Suppressor macrophage treated with lipopolysaccharide for 1 hour (primary cell): ENCODE measurements around the gene NRGN.
A peak's percentile ranks its signal among the peaks of the same experiment; 100 is the strongest.

Source experiments
- DNase-seq, 3 donors: peaks; one replicate each; pipeline ENCODE4 v3.0.0-alpha.2; 2020 to 2022

NRGN gene

GRCh38 chr11:124739479-124740276 lies at the start of gene NRGN:
Gene NRGN (plus strand): TSS chr11:124739942. CDS start chr11:124740085, 143 bp downstream.
- DNase-seq = peak; percentile 88 to 94 (median 88)

- no peak for DNase-seq
These were observed 46.6 kb upstream of the NRGN start for GRCh38 chr11:124693142-124693541.

- no peak for DNase-seq
These were observed 40.2 kb upstream of the NRGN start for GRCh38 chr11:124699547-124699946.

GRCh38 chr11:124700028-124700427 lies 39.7 kb upstream of the NRGN start:
- no peak for DNase-seq

DNA sequence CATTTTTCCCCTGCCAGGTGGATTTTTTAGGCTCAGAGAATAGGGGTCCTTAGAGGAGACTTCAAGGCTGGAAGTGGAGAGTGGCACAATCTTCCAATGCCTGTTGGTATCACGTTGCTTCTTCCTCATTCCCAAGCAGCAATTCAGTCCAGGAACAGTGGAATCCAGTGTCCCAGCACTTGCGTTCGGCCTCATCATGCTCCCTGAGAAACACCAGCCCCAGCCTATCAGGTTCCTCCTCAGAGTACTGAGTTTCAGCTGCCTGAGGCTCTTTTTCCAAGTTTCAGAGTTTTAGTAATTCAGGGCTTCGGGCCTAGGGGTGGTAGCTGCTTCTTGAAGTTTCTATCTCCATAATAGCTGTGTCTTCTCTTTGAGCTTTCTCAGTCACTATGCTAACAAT lies 31.9 kb upstream of the NRGN start:
- DNase-seq = no peak

- no peak for DNase-seq
These were observed 27.4 kb upstream of the NRGN start for GRCh38 chr11:124712392-124712791.

- no peak for DNase-seq
These were observed 23.2 kb upstream of the NRGN start for GRCh38 chr11:124716591-124716990.

GRCh38 chr11:124717421-124717785 lies 22.3 kb upstream of the NRGN start:
- DNase-seq = no peak

GRCh38 chr11:124717786-124718651 lies 21.7 kb upstream of the NRGN start:
- no peak for DNase-seq

DNA sequence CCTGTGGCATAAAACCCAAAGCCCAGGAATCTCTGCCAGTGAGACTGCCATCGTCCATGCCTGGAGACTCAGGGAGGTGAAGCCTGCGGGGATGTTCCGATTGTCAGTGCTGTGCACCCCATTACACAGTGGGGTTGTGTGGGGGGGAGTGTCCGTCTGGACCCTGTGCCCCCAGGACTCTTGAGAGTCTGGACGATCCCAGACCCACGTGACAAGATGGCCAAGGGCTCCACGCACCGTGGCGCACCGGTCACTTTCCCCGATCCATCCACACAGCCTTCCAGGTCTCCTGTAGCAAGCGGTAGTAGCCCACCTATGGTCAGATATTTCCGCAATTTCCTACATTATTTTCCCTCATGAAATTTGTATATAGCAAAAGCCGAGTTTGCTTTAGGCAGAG lies 20.9 kb upstream of the NRGN start:
- no peak for DNase-seq

GRCh38 chr11:124719534-124719933 lies 20.2 kb upstream of the NRGN start:
- no peak for DNase-seq

GRCh38 chr11:124722176-124722575 lies 17.6 kb upstream of the NRGN start:
- no peak for DNase-seq

- DNase-seq = no peak
These were observed 14.6 kb upstream of the NRGN start for GRCh38 chr11:124724979-124725718.

- peak in 2 of 3 donors; percentile 51 to 66 for DNase-seq
These were observed 14.0 kb upstream of the NRGN start for GRCh38 chr11:124725719-124726105.

DNA sequence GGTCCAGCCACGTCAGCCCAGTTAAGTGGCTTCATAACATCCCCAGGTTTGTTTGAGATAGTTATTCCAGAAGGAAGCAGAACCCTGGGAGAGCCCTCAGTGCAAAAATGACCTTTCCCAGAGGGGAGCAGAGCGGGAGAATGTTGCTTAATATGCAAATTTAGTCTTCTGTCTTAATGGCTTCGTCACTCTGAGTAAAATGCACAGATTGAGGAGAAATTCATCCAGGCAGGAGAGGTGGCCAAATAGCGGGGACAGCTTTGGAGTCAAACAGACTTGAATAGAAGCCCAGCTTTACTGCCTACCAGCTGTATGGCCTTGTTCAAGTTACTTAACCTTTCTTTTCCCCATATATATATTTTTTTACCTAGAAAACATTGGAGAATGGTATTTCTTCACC lies 12.3 kb upstream of the NRGN start:
- DNase-seq = no peak

GRCh38 chr11:124728134-124728533 lies 11.6 kb upstream of the NRGN start:
- no peak for DNase-seq

DNA sequence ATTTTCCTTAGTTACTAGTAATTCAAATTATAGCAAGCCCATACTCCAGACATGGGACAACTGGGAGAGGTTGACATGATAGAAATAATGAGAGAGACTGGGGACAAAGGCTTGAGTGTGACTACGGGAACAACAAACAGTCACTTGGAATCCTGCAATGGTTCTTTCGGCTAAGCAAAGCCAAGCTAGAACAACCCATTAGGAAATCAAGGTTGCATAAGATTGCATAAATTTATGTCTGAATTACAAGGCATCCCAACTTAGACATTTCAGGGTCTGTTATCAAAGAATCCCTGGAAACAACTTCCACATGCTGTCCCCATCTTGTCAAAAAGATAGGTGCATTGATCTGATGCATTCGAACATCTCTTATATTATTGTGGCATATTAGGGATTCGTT lies 10.2 kb upstream of the NRGN start:
- DNase-seq = no peak

GRCh38 chr11:124732230-124732629 lies 7.5 kb upstream of the NRGN start:
- DNase-seq = peak in 2 of 3 donors; percentile 38 to 44

GRCh38 chr11:124736736-124737135 lies 3.0 kb upstream of the NRGN start:
- DNase-seq = peak; percentile 56 to 65 (median 61)

- no peak for DNase-seq
These were observed 2.0 kb upstream of the NRGN start for GRCh38 chr11:124737638-124738305.

GRCh38 chr11:124738713-124739478 lies 846 bp upstream of the NRGN start:
- no peak for DNase-seq
